Gastroesophageal sphincter (tissue), 2 donors: ENCODE results near the gene KRT84.

Experiments used
- POLR2A ChIP-seq, 2 donors: fragments of 450-650 bp; IDR thresholded peaks; one replicate each; pipeline ENCODE4 v1.6.1; 2017; ENCODE audit warnings: antibody characterized with exemption in 2 of 2, mild to moderate bottlenecking in 2 of 2, moderate library complexity in 1 of 2
- POLR2AphosphoS5 ChIP-seq: sonication (generic); formaldehyde crosslinking; IDR thresholded peaks from one replicate; pipeline ENCODE4 v1.6.1; 2017; ENCODE audit warnings: antibody characterized with exemption

- TF ChIP-seq POLR2A (IDR thresholded peaks at IDR 0.05) = no peak
- TF ChIP-seq POLR2AphosphoS5 = no peak
These were observed 8.2 kb downstream of the KRT84 start for GRCh38 chr12:52377266-52377665.
